Measurements from ENCODE around the gene TYW1B.
"Not testable (repeated sequence)": the region's sequence is repeated elsewhere in the genome, so short reads cannot be mapped to it uniquely, and the experiment has no call there.

- TF ChIP-seq CTCF (IDR thresholded peaks at IDR 0.05); ZFX (IDR thresholded peaks at IDR 0.05; ENCODE audit: borderline replicate concordance): not testable (repeated sequence)
These were observed 37.3 kb downstream of the TYW1B start for GRCh38 chr7:72790698-72791060.

Data from 22Rv1 (cell line).